Stimulated activated naive CD8-positive, alpha-beta T cell treated with anti-CD3 and anti-CD28 coated beads, Interleukin-15, Interleukin-2, amounts not matched to agents 100 ng/mL and 50 ng/mL, for 24 hours (primary cell): ENCODE measurements around the gene ASAP3.

ENCODE experiments used
- H3K27ac Mint-ChIP-seq: one replicate; pipeline ENCODE4 v1.8.0; 2021; ENCODE audit warnings: mild to moderate bottlenecking, mixed read lengths
- H3K27me3 Mint-ChIP-seq: one replicate; pipeline ENCODE4 v1.8.0; 2021; ENCODE audit warnings: mixed read lengths
- H3K36me3 Mint-ChIP-seq: one replicate; pipeline ENCODE4 v1.8.0; 2021; ENCODE audit warnings: low read depth, mixed read lengths
- H3K4me1 Mint-ChIP-seq: one replicate; pipeline ENCODE4 v1.8.0; 2021; ENCODE audit warnings: low read depth, mixed read lengths
- H3K4me3 Mint-ChIP-seq: one replicate; pipeline ENCODE4 v1.8.0; 2021; ENCODE audit warnings: mild to moderate bottlenecking, mixed read lengths
- H3K9me3 Mint-ChIP-seq: one replicate; pipeline ENCODE4 v1.8.0; 2021; ENCODE audit warnings: mixed read lengths

ASAP3 gene

DNA sequence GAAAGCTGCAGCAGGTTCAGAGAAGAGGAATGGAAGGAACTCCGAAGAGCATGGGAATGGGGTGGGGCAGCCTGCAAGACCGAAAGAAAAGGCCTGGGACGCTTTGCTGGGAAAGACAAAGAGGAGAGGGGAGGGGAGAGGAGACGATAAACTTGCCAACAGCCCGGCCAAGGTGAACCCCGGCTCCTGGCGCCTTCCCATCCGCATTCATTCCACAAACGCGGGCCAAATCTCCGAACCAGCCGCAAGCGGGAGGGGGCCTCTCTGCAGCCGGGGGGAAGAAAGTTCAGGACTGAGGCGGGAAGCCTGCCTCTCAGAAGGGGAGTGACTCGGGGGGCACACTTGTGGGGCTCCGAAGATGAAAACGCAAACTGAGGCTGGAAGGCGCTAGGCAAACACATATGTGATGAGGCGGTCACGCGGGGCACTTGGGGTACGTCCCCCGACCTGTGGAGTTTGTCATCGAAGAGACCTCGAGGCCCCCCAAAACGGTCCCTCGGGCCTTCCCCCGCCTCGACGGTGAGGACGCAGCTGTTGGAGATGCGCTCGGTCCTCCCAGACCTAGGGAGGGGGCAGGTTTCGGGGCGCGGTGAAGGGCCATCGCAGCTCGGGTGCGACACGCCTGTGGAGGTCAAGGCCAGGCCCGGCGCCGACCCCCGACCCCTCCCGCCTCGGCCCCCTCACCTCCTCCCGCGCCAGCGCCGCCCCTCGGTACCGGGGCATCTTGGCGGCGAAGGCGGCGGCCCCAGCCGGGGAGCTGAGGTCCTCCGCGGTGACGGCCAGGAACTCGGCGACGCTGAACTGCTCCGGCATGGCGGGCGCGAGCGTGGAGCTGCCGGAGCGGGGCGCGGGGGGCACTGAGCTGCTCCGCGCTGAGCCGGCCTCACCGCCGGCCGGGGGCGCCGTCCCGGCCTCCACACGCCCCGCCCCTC lies at the start of gene ASAP3:
ASAP3 (minus strand) TSS at position 859 of the 932 bp plus-strand sequence; CDS start at position 813, 46 bp downstream.
- Mint-ChIP-seq H3K27me3 (peaks cover 36% of the 10 kb centered on the region), H3K36me3 (no peaks in the 10 kb centered on the region), H3K4me1 (peaks cover 23% of the 10 kb centered on the region), H3K9me3 (no peaks in the 10 kb centered on the region), H3K27ac (peak within 1 kb of the TSS; percentile 40), H3K4me3 (peak within 1 kb of the TSS; percentile 78)

GRCh38 chr1:23533246-23534023 lies 49.5 kb upstream of the ASAP3 start:
- H3K27me3 Mint-ChIP-seq = no peaks in the 10 kb centered on the region
- H3K4me3 Mint-ChIP-seq = no peak overlapping the region
- peaks cover 59% of the 10 kb centered on the region for H3K4me1 Mint-ChIP-seq
- H3K36me3 Mint-ChIP-seq = peaks cover 3% of the 10 kb centered on the region
- no peaks in the 10 kb centered on the region for H3K9me3 Mint-ChIP-seq
- H3K27ac Mint-ChIP-seq = no peak overlapping the region

GRCh38 chr1:23531562-23532094 lies 47.6 kb upstream of the ASAP3 start:
- H3K4me1 Mint-ChIP-seq = peaks cover 72% of the 10 kb centered on the region
- no peaks in the 10 kb centered on the region for H3K9me3 Mint-ChIP-seq
- H3K27ac Mint-ChIP-seq = peak overlapping the region; percentile 96
- peak overlapping the region; percentile 91 for H3K4me3 Mint-ChIP-seq
- no peaks in the 10 kb centered on the region for H3K27me3 Mint-ChIP-seq
- H3K36me3 Mint-ChIP-seq = peaks cover 3% of the 10 kb centered on the region

GRCh38 chr1:23530747-23531561 lies 47.0 kb upstream of the ASAP3 start, which contains the start of gene E2F2:
Gene E2F2 (minus strand): TSS chr1:23531233. CDS start chr1:23530793, 440 bp downstream.
- peak within 1 kb of the TSS; percentile 91 for H3K4me3 Mint-ChIP-seq
- H3K4me1 Mint-ChIP-seq = peaks cover 79% of the 10 kb centered on the region
- no peaks in the 10 kb centered on the region for H3K27me3 Mint-ChIP-seq
- H3K27ac Mint-ChIP-seq = peak within 1 kb of the TSS; percentile 96
- H3K9me3 Mint-ChIP-seq = no peaks in the 10 kb centered on the region
- peaks cover 3% of the 10 kb centered on the region for H3K36me3 Mint-ChIP-seq

DNA sequence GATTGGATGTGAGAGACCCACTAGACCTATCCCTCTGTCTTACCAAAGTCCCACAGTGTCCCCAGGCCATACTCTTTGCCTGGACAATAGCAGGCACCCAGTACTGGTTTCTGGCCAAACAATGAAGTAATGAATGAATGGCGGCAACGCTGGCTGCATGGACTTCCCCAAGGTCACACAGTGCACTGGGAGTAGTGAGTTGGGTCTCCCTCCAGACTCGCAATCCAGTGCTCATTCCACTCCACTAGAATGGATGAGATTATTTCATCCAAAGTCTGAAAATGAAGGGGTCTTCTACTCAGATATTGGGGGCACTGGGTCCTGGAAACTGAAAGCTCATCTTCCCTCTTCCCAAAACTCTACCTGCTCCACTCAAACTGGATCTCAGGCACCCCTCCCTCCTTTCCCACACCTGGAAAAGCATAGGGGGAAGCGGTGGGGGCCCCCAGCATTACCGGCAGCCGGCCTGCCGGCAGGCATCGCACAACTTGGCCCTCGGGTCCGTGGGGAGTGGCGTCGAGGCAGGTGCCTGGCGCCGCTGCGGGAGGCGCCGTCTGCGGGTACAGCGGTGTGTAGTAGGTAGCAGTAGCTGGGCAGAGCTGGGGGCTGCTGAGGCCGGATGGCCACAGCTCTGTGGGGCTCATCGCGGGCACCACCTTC lies 46.2 kb upstream of the ASAP3 start:
- Mint-ChIP-seq H3K27me3 (no peaks in the 10 kb centered on the region), H3K9me3 (no peaks in the 10 kb centered on the region), H3K4me1 (peaks cover 83% of the 10 kb centered on the region), H3K4me3 (peak overlapping the region; percentile 85), H3K27ac (peak overlapping the region; percentile 65), H3K36me3 (peaks cover 3% of the 10 kb centered on the region)

GRCh38 chr1:23529146-23530086 lies 45.4 kb upstream of the ASAP3 start:
- peaks cover 3% of the 10 kb centered on the region for H3K36me3 Mint-ChIP-seq
- peak overlapping the region; percentile 85 for H3K4me3 Mint-ChIP-seq
- H3K27me3 Mint-ChIP-seq = no peaks in the 10 kb centered on the region
- peak overlapping the region; percentile 65 for H3K27ac Mint-ChIP-seq
- H3K4me1 Mint-ChIP-seq = peaks cover 90% of the 10 kb centered on the region
- no peaks in the 10 kb centered on the region for H3K9me3 Mint-ChIP-seq

- H3K27ac Mint-ChIP-seq = peak overlapping the region; percentile 45
- H3K36me3 Mint-ChIP-seq = peaks cover 3% of the 10 kb centered on the region
- peak overlapping the region; percentile 85 for H3K4me3 Mint-ChIP-seq
- H3K4me1 Mint-ChIP-seq = peaks cover 92% of the 10 kb centered on the region
- no peaks in the 10 kb centered on the region for H3K9me3 Mint-ChIP-seq
- no peaks in the 10 kb centered on the region for H3K27me3 Mint-ChIP-seq
These were observed 44.4 kb upstream of the ASAP3 start for GRCh38 chr1:23528250-23528978.

- H3K4me1 Mint-ChIP-seq = peaks cover 89% of the 10 kb centered on the region
- no peaks in the 10 kb centered on the region for H3K9me3 Mint-ChIP-seq
- H3K27ac Mint-ChIP-seq = no peak overlapping the region
- H3K36me3 Mint-ChIP-seq = peaks cover 5% of the 10 kb centered on the region
- H3K27me3 Mint-ChIP-seq = no peaks in the 10 kb centered on the region
- H3K4me3 Mint-ChIP-seq = peak overlapping the region; percentile 85
These were observed 43.9 kb upstream of the ASAP3 start for GRCh38 chr1:23527900-23528249.

DNA sequence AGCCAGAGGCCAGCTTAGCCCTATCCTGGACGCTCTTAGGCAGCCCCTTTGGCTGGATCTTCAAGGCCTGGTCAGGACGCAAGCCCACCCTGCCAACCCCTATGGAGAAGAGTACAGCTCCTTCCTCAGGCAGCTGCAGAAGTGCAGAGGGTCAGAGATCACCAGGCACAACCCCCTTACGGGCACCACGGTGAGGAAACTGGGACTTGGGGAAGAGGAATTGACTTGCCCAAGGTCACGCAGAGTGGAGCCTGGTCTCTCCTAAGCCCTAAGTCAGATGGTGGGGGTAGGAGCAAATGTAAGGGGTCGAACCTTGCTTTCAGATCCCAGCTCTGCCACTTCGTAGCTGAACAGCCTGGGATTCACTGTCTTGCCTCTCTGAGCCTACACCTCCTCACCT lies 43.4 kb upstream of the ASAP3 start:
- H3K27ac Mint-ChIP-seq = no peak overlapping the region
- peaks cover 10% of the 10 kb centered on the region for H3K36me3 Mint-ChIP-seq
- H3K4me1 Mint-ChIP-seq = peaks cover 90% of the 10 kb centered on the region
- H3K4me3 Mint-ChIP-seq = no peak overlapping the region
- no peaks in the 10 kb centered on the region for H3K27me3 Mint-ChIP-seq
- H3K9me3 Mint-ChIP-seq = no peaks in the 10 kb centered on the region

DNA sequence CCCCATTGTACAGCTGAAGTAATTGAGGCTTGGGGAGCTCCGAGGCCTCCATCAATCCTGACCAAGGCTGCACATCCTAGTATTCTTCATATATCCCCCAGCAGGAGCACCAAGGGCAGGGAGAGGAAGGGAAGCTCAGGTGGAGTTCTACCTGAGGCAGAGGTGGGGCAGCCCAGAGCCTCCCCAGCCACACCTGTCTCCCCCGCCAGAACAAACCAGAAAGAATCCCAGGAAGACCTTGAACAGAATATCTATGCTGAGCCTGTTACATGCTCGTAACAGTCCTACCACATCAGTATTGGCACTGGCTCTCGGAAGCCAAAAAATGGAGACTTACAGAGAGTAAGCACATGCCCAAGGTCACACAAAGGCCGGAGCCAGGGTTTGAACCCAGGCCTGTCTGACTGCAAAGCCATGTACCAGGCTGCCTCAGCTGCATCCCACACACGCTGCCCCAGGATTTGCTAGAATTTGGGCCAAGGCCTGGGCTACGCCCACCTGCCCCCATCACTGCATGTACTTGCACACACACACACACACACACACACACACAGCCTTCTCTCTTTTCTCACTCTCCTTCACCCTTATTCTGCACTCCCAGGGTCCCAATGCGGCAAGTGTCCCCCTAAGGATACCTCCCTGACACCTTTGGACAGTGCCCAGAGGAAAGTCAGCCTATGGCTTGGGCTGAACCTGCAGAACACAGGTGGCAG lies 42.5 kb upstream of the ASAP3 start:
- Mint-ChIP-seq H3K9me3 (no peaks in the 10 kb centered on the region), H3K4me1 (peaks cover 86% of the 10 kb centered on the region), H3K4me3 (peak overlapping the region; percentile 35), H3K27ac (no peak overlapping the region), H3K27me3 (no peaks in the 10 kb centered on the region), H3K36me3 (peaks cover 19% of the 10 kb centered on the region)

GRCh38 chr1:23525558-23526250 lies 41.7 kb upstream of the ASAP3 start:
- no peaks in the 10 kb centered on the region for H3K27me3 Mint-ChIP-seq
- peak overlapping the region; percentile 38 for H3K27ac Mint-ChIP-seq
- H3K4me3 Mint-ChIP-seq = peak overlapping the region; percentile 35
- H3K9me3 Mint-ChIP-seq = no peaks in the 10 kb centered on the region
- peaks cover 81% of the 10 kb centered on the region for H3K4me1 Mint-ChIP-seq
- H3K36me3 Mint-ChIP-seq = peaks cover 21% of the 10 kb centered on the region
